ENCODE results near the gene IL31RA. TPM values are rescaled to one million over a fixed set of nuclear protein-coding genes. Genes with fewer than 3 reads are reported as not detected.
A peak's percentile ranks its signal among the peaks of the same experiment; 100 is the strongest.

The IL31RA gene
- total RNA-seq, 1 donor from 2014 or later, result 5.7 TPM

GRCh38 chr5:55860709-55861108 is 9.6 kb downstream of the IL31RA start:
- H3K27me3 Mint-ChIP-seq (ENCODE audit: low read depth, unreplicated experiment), result no peaks in the 10 kb centered on the region
- TF ChIP-seq CTCF (IDR thresholded peaks at IDR 0.05; ENCODE audit: insufficient read depth, low read depth, low read length) (no peak), EZH2 (IDR thresholded peaks at IDR 0.05; ENCODE audit: insufficient read depth, low read length) (no peak)
- no peak overlapping the region for H3K4me3 Mint-ChIP-seq (ENCODE audit: unreplicated experiment)
- no peaks in the 10 kb centered on the region for H3K27me3 ChIP-seq (ENCODE audit: insufficient read depth, low read length)
- H3K79me2 ChIP-seq (ENCODE audit: insufficient read depth, low read length), result no peaks in the 10 kb centered on the region
- H3K9me3 ChIP-seq (ENCODE audit: insufficient read depth, low read depth, low read length), result no peaks in the 10 kb centered on the region
- no peaks in the 10 kb centered on the region for H3K36me3 ChIP-seq (ENCODE audit: insufficient read depth, low read length)
- H3K36me3 Mint-ChIP-seq (ENCODE audit: low read depth, unreplicated experiment), result no peaks in the 10 kb centered on the region
- peaks cover 12% of the 10 kb centered on the region for H3K4me1 Mint-ChIP-seq (ENCODE audit: low read depth, unreplicated experiment)
- H2AFZ ChIP-seq (ENCODE audit: low read depth, low read length), result no peak overlapping the region
- DNase-seq (ENCODE audit: low read depth) (no peak), FAIRE-seq (no peak)
- H3K27ac ChIP-seq (ENCODE audit: low read depth, low read length), result no peak overlapping the region
- H3K9ac ChIP-seq (ENCODE audit: low read length), result no peak overlapping the region
- H3K4me1 ChIP-seq (ENCODE audit: insufficient read depth, low read length), result peaks cover under 1% of the 10 kb centered on the region
- H3K4me2 ChIP-seq (ENCODE audit: low read length), result no peak overlapping the region
- no peaks in the 10 kb centered on the region for H3K9me3 Mint-ChIP-seq (ENCODE audit: unreplicated experiment)
- H3K27ac Mint-ChIP-seq (ENCODE audit: unreplicated experiment), result no peak overlapping the region
- no peak overlapping the region for H3K4me3 ChIP-seq (ENCODE audit: insufficient read depth, low read depth, low read length)
- H4K20me1 ChIP-seq (ENCODE audit: insufficient read depth, low read length), result no peaks in the 10 kb centered on the region

GRCh38 chr5:55864606-55865541 is 13.7 kb downstream of the IL31RA start:
- Histone ChIP-seq H4K20me1 (ENCODE audit: insufficient read depth, low read length) (no peaks in the 10 kb centered on the region), H3K27ac (ENCODE audit: low read depth, low read length) (no peak overlapping the region), H3K9ac (ENCODE audit: low read length) (no peak overlapping the region), H3K79me2 (ENCODE audit: insufficient read depth, low read length) (no peaks in the 10 kb centered on the region), H3K27me3 (ENCODE audit: insufficient read depth, low read length) (no peaks in the 10 kb centered on the region), H2AFZ (ENCODE audit: low read depth, low read length) (no peak overlapping the region), H3K36me3 (ENCODE audit: insufficient read depth, low read length) (no peaks in the 10 kb centered on the region), H3K4me1 (ENCODE audit: insufficient read depth, low read length) (peaks cover 16% of the 10 kb centered on the region), H3K4me3 (ENCODE audit: insufficient read depth, low read depth, low read length) (no peak overlapping the region), H3K4me2 (ENCODE audit: low read length) (no peak overlapping the region), H3K9me3 (ENCODE audit: insufficient read depth, low read depth, low read length) (no peaks in the 10 kb centered on the region)
- DNase-seq (ENCODE audit: low read depth) (no peak), FAIRE-seq (no peak)
- Mint-ChIP-seq H3K4me3 (ENCODE audit: unreplicated experiment) (no peak overlapping the region), H3K27ac (ENCODE audit: unreplicated experiment) (no peak overlapping the region), H3K27me3 (ENCODE audit: low read depth, unreplicated experiment) (no peaks in the 10 kb centered on the region), H3K36me3 (ENCODE audit: low read depth, unreplicated experiment) (no peaks in the 10 kb centered on the region), H3K4me1 (ENCODE audit: low read depth, unreplicated experiment) (peaks cover 12% of the 10 kb centered on the region), H3K9me3 (ENCODE audit: unreplicated experiment) (no peaks in the 10 kb centered on the region)
- TF ChIP-seq EZH2 (IDR thresholded peaks at IDR 0.05; ENCODE audit: insufficient read depth, low read length) (no peak), CTCF (IDR thresholded peaks at IDR 0.05; ENCODE audit: insufficient read depth, low read depth, low read length) (no peak)

GRCh38 chr5:55865831-55866230 is 14.7 kb downstream of the IL31RA start:
- Mint-ChIP-seq H3K4me3 (ENCODE audit: unreplicated experiment) (no peak overlapping the region), H3K9me3 (ENCODE audit: unreplicated experiment) (no peaks in the 10 kb centered on the region), H3K36me3 (ENCODE audit: low read depth, unreplicated experiment) (no peaks in the 10 kb centered on the region), H3K27ac (ENCODE audit: unreplicated experiment) (no peak overlapping the region), H3K27me3 (ENCODE audit: low read depth, unreplicated experiment) (no peaks in the 10 kb centered on the region), H3K4me1 (ENCODE audit: low read depth, unreplicated experiment) (peaks cover 12% of the 10 kb centered on the region)
- no peak overlapping the region for H3K4me3 ChIP-seq (ENCODE audit: insufficient read depth, low read depth, low read length)
- no peak overlapping the region for H2AFZ ChIP-seq (ENCODE audit: low read depth, low read length)
- DNase-seq (ENCODE audit: low read depth), result peak; percentile 27
- no peaks in the 10 kb centered on the region for H3K79me2 ChIP-seq (ENCODE audit: insufficient read depth, low read length)
- no peak overlapping the region for H3K27ac ChIP-seq (ENCODE audit: low read depth, low read length)
- H3K9me3 ChIP-seq (ENCODE audit: insufficient read depth, low read depth, low read length), result no peaks in the 10 kb centered on the region
- peaks cover 16% of the 10 kb centered on the region for H3K4me1 ChIP-seq (ENCODE audit: insufficient read depth, low read length)
- no peaks in the 10 kb centered on the region for H3K36me3 ChIP-seq (ENCODE audit: insufficient read depth, low read length)
- H3K4me2 ChIP-seq (ENCODE audit: low read length), result no peak overlapping the region
- TF ChIP-seq CTCF (IDR thresholded peaks at IDR 0.05; ENCODE audit: insufficient read depth, low read depth, low read length), result no peak
- TF ChIP-seq EZH2 (IDR thresholded peaks at IDR 0.05; ENCODE audit: insufficient read depth, low read length), result no peak
- H3K27me3 ChIP-seq (ENCODE audit: insufficient read depth, low read length), result no peaks in the 10 kb centered on the region
- no peak for FAIRE-seq
- no peak overlapping the region for H3K9ac ChIP-seq (ENCODE audit: low read length)
- no peaks in the 10 kb centered on the region for H4K20me1 ChIP-seq (ENCODE audit: insufficient read depth, low read length)
